Thyroid gland (tissue), 4 donors: Measurements from ENCODE around the gene HMBS.

ENCODE experiments used
- CTCF ChIP-seq, 6 experiments: fragments of 200-600 bp in 3 of 6; fragments of 450-650 bp in 3 of 6; sonication (generic) in 3 of 6; IDR thresholded peaks; one replicate each; pipeline ENCODE4 v1.5.1; 2016 to 2019; ENCODE audit warnings: antibody characterized with exemption in 6 of 6, mild to moderate bottlenecking in 2 of 6, inconsistent platforms in 1 of 6, moderate library complexity in 1 of 6
- POLR2A ChIP-seq, 2 donors: fragments of 450-650 bp; IDR thresholded peaks; one replicate each; pipeline ENCODE4 v1.6.1; 2017; ENCODE audit warnings: antibody characterized with exemption in 2 of 2, mild to moderate bottlenecking in 2 of 2, moderate library complexity in 1 of 2

GRCh38 chr11:119054418-119054817 lies 30.3 kb upstream of the HMBS start:
- TF ChIP-seq CTCF (IDR thresholded peaks at IDR 0.05) = no peak
- no peak for TF ChIP-seq POLR2A (IDR thresholded peaks at IDR 0.05)
